Femur (tissue), 1 donor: ENCODE results near the gene NUTM1.
A peak's percentile ranks its signal among the peaks of the same experiment; 100 is the strongest.

Source experiments
- DNase-seq: peaks from one replicate; pipeline ENCODE4 v3.0.0-alpha.2; 2017

The NUTM1 gene

GRCh38 chr15:34342737-34343575 is at the start of gene NUTM1, which contains the start of gene NOP10:
Gene NUTM1, plus strand, starts transcription at chr15:34343315. Its CDS starts 382 bp downstream, at chr15:34343697.
Gene NOP10, minus strand, starts transcription at chr15:34343136. Its CDS starts 63 bp downstream, at chr15:34343073.
- peak; percentile 95 for DNase-seq

GRCh38 chr15:34297059-34297458 is 46.1 kb upstream of the NUTM1 start:
- DNase-seq: no peak

- no peak for DNase-seq
Measured at GRCh38 chr15:34301058-34301457, 42.1 kb upstream of the NUTM1 start.

GRCh38 chr15:34304613-34305012 is 38.5 kb upstream of the NUTM1 start:
- DNase-seq: no peak

GRCh38 chr15:34311563-34311962 is 31.6 kb upstream of the NUTM1 start:
- no peak for DNase-seq

GRCh38 chr15:34314491-34315490 is 28.3 kb upstream of the NUTM1 start:
- DNase-seq: no peak

GRCh38 chr15:34318277-34319079 is 24.6 kb upstream of the NUTM1 start:
- peak; percentile 48 for DNase-seq

- DNase-seq: no peak
Measured at GRCh38 chr15:34323217-34323616, 19.9 kb upstream of the NUTM1 start.

GRCh38 chr15:34324933-34325332 is 18.2 kb upstream of the NUTM1 start:
- DNase-seq: no peak

- no peak for DNase-seq
Measured at GRCh38 chr15:34325368-34325767, 17.7 kb upstream of the NUTM1 start.

- no peak for DNase-seq
Measured at GRCh38 chr15:34327906-34328305, 15.2 kb upstream of the NUTM1 start.

- no peak for DNase-seq
Measured at GRCh38 chr15:34329006-34329405, 14.1 kb upstream of the NUTM1 start.

GRCh38 chr15:34330279-34330678 is 12.8 kb upstream of the NUTM1 start:
- DNase-seq: no peak

- DNase-seq: no peak
Measured at GRCh38 chr15:34331809-34332208, 11.3 kb upstream of the NUTM1 start.

GRCh38 chr15:34332553-34333120 is 10.5 kb upstream of the NUTM1 start:
- no peak for DNase-seq

GRCh38 chr15:34334672-34335071 is 8.4 kb upstream of the NUTM1 start:
- DNase-seq: no peak

- DNase-seq: no peak
Measured at GRCh38 chr15:34335176-34336032, 7.7 kb upstream of the NUTM1 start.

- DNase-seq: no peak
Measured at GRCh38 chr15:34336231-34336990, 6.7 kb upstream of the NUTM1 start.

GRCh38 chr15:34336991-34337556 is 6.0 kb upstream of the NUTM1 start:
- DNase-seq: no peak
